Smooth muscle cell (in vitro differentiated cells): Measurements from ENCODE around the gene NCMAP. TPM values are rescaled to one million over a fixed set of nuclear protein-coding genes. Genes with fewer than 3 reads are reported as not detected.
"Not testable (repeated sequence)": the region's sequence is repeated elsewhere in the genome, so short reads cannot be mapped to it uniquely, and the experiment has no call there.

Source experiments
- DNase-seq: peaks from one replicate; lab custom pipeline; 2025; ENCODE audit not compliant: unreplicated experiment; lab: John Stamatoyannopoulos, UW
- H2AFZ ChIP-seq: fragments of 200-600 bp; sonication (generic); 2 replicates; pipeline ENCODE4 v1.6.0; 2016; ENCODE audit warnings: antibody characterized with exemption, low read depth, mild to moderate bottlenecking
- H3F3A ChIP-seq: fragments of 200-600 bp; sonication (generic); 2 replicates; pipeline ENCODE4 v1.6.0; 2017; ENCODE audit warnings: antibody characterized with exemption, low read depth
- H3K27ac ChIP-seq: fragments of 200-600 bp; sonication (generic); 2 replicates; pipeline ENCODE4 v1.5.1; 2016; ENCODE audit warnings: low read depth, mild to moderate bottlenecking
- H3K27me3 ChIP-seq: fragments of 200-600 bp; sonication (generic); 2 replicates; pipeline ENCODE4 v1.6.1; 2016; ENCODE audit warnings: low read depth, mild to moderate bottlenecking
- H3K36me3 ChIP-seq: fragments of 200-600 bp; sonication (generic); 2 replicates; pipeline ENCODE4 v1.5.1; 2016; ENCODE audit warnings: low read depth
- H3K4me1 ChIP-seq: fragments of 200-600 bp; sonication (generic); 2 replicates; pipeline ENCODE4 v1.5.1; 2016; ENCODE audit warnings: low read depth
- H3K4me2 ChIP-seq: fragments of 200-600 bp; sonication (generic); 2 replicates; pipeline ENCODE4 v1.6.0; 2016; ENCODE audit warnings: mild to moderate bottlenecking
- H3K4me3 ChIP-seq: fragments of 200-600 bp; sonication (generic); 2 replicates; pipeline ENCODE4 v1.5.1; 2016; ENCODE audit warnings: mild to moderate bottlenecking
- H3K79me2 ChIP-seq: fragments of 200-600 bp; sonication (generic); 2 replicates; pipeline ENCODE4 v1.6.0; 2016; ENCODE audit warnings: low read depth, mild to moderate bottlenecking
- H3K9ac ChIP-seq: fragments of 200-600 bp; sonication (generic); 2 replicates; pipeline ENCODE4 v1.6.0; 2016; ENCODE audit warnings: low read depth
- H3K9me3 ChIP-seq: fragments of 200-600 bp; sonication (generic); replicated peaks from 2 replicates; pipeline ENCODE4 v1.5.1; 2016; ENCODE audit warnings: low read depth
- H4K20me1 ChIP-seq: fragments of 200-600 bp; sonication (generic); 2 replicates; pipeline ENCODE4 v1.6.0; 2016; ENCODE audit warnings: low read depth
- WGBS: methylation state at CpG from one replicate; pipeline ENCODE4 v1.1.7; 2016; ENCODE audit warnings: low lambda C conversion rate; 5-methylcytosine and 5-hydroxymethylcytosine counted together
- polyA plus RNA-seq: library from polyadenylated mRNA; unstranded; fragments of >200 nt; fragmentation: Nextera tagmentation; extraction: Ambion mirVana; gene quantifications from 2 replicates; pipeline ENCODE4 v1.2.1, GENCODE V29; 2016
- total RNA-seq: library from RNA; depleted of rRNA; stranded (reverse); fragments of >200 nt; gene quantifications from 2 replicates; pipeline ENCODE4 v1.2.3, GENCODE V29; 2014
- TF ChIP-seq, protein P1 (sequence below): fragments of 200-600 bp; sonication (generic); IDR thresholded peaks from 2 replicates; pipeline ENCODE4 v1.5.1; 2017; ENCODE audit warnings: borderline replicate concordance, mild to moderate bottlenecking, antibody characterized with exemption; ENCODE audit not compliant: insufficient read depth, poor library complexity, severe bottlenecking

Gene NCMAP
- total and polyA plus RNA-seq, 2 experiments from 2014 or later: not detected

DNA sequence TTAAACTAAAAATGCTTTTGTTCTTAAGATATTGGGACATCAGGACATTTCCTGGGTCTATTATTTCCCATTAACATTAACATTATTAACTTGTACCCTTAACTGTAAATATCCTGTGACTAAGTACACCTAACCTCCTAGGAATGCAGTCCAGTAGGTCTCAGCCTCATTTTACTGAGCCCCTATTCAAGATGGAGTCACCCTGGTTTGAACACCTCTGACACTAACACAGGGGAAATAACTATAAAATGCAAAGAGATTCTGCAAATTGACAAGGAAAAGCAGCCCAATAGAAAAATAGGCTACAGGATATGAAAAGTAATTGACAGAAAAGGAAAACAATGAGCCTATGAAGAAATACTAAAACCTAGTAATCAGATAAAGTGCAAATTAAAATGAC is 11.6 kb upstream of the NCMAP start:
- no peak overlapping the region for H3K4me2 ChIP-seq
- no peak overlapping the region for H2AFZ ChIP-seq
- H3K9me3 ChIP-seq: no peaks in the 10 kb centered on the region
- no peaks in the 10 kb centered on the region for H4K20me1 ChIP-seq
- TF ChIP-seq, protein P1, sequence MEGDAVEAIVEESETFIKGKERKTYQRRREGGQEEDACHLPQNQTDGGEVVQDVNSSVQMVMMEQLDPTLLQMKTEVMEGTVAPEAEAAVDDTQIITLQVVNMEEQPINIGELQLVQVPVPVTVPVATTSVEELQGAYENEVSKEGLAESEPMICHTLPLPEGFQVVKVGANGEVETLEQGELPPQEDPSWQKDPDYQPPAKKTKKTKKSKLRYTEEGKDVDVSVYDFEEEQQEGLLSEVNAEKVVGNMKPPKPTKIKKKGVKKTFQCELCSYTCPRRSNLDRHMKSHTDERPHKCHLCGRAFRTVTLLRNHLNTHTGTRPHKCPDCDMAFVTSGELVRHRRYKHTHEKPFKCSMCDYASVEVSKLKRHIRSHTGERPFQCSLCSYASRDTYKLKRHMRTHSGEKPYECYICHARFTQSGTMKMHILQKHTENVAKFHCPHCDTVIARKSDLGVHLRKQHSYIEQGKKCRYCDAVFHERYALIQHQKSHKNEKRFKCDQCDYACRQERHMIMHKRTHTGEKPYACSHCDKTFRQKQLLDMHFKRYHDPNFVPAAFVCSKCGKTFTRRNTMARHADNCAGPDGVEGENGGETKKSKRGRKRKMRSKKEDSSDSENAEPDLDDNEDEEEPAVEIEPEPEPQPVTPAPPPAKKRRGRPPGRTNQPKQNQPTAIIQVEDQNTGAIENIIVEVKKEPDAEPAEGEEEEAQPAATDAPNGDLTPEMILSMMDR: no peak
- H3K4me1 ChIP-seq: no peaks in the 10 kb centered on the region
- H3K27me3 ChIP-seq: no peaks in the 10 kb centered on the region
- no peak overlapping the region for H3K4me3 ChIP-seq
- no peaks in the 10 kb centered on the region for H3K36me3 ChIP-seq
- H3K27ac ChIP-seq: no peak overlapping the region
- H3K9ac ChIP-seq: no peak overlapping the region
- H3K79me2 ChIP-seq: no peaks in the 10 kb centered on the region
- no peaks in the 10 kb centered on the region for H3F3A ChIP-seq
- no peak for DNase-seq

DNA sequence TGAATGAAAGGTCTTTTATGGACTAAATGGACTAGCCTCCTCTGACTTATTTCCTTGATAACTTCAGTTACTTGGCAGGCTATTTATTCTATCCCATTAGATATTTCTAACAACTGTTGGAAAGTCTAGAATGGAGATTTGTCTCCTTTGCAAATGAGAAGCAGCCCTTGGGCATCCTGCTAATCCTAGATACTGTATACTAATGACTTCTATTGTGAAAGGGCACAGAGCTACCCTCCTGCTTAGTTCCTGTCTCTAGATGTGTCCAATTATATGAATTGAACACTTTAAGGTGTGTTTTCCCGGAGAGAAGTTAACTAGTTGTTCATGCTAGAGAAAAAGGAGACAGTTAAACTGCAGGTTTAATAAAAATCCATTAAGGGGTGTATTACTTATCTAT is 10.2 kb upstream of the NCMAP start:
- Histone ChIP-seq H3K27ac (no peak overlapping the region), H3K9me3 (no peaks in the 10 kb centered on the region), H3K9ac (no peak overlapping the region), H3F3A (no peaks in the 10 kb centered on the region), H3K4me2 (no peak overlapping the region), H2AFZ (no peak overlapping the region), H3K79me2 (no peaks in the 10 kb centered on the region), H3K36me3 (no peaks in the 10 kb centered on the region), H3K27me3 (no peaks in the 10 kb centered on the region), H3K4me3 (no peak overlapping the region), H4K20me1 (no peaks in the 10 kb centered on the region), H3K4me1 (no peaks in the 10 kb centered on the region)
- DNase-seq: no peak
- TF ChIP-seq, protein P1: no peak
- 80% methylated on average over 1 of the region's 1 CpG for WGBS

DNA sequence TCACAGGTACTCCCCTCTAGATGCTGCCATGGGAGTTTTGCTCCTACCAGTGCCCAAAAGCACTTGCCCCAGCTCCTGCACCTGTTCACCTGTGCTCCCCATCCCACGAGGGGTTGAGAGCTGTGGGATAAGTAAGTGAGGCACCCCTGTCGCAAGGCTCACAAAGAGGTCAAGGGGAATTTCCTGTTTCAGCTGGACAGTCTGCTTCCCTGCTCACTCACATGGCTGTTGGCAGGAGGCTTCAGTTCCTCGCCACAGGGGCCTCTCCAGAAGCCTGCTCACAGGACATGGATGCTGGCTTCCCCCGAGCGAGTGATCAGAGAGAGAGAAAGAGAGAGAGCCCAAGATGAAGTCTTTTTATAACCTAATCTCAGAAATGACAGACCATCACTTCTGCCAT is 8.7 kb upstream of the NCMAP start:
- Histone ChIP-seq H3K36me3 (no peaks in the 10 kb centered on the region), H3K4me1 (no peaks in the 10 kb centered on the region), H3K27ac (no peak overlapping the region), H3F3A (peaks cover 3% of the 10 kb centered on the region), H4K20me1 (no peaks in the 10 kb centered on the region), H3K4me2 (no peak overlapping the region), H3K4me3 (no peak overlapping the region), H3K79me2 (no peaks in the 10 kb centered on the region), H3K27me3 (no peaks in the 10 kb centered on the region), H3K9ac (no peak overlapping the region), H2AFZ (no peak overlapping the region), H3K9me3 (no peaks in the 10 kb centered on the region)
- DNase-seq: no peak
- WGBS: 89% methylated on average over 5 of the region's 5 CpGs
- TF ChIP-seq, protein P1: no peak

DNA sequence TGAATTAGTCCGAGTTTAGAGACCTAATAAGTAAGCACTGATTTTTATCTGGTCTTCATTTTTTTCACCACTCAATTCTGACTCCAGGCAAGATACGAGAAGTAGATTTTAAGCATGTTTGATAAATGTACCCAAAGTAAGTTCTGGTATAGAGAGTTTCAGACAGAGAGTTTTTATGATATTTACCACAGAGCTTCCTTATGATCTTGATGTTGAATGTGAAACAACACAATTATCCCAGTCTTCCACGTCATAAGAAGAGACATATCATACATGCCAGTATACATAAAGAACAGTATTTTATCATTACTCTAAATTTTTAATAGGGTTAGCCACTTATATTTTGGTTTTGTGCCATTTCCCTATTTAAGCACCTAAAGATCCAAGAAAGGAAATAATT is 7.8 kb upstream of the NCMAP start:
- H3K4me1 ChIP-seq: no peaks in the 10 kb centered on the region
- no peak overlapping the region for H3K4me3 ChIP-seq
- H3K36me3 ChIP-seq: no peaks in the 10 kb centered on the region
- no peak for DNase-seq
- H3K27ac ChIP-seq: no peak overlapping the region
- TF ChIP-seq, protein P1: no peak
- no peak overlapping the region for H3K9ac ChIP-seq
- H3K4me2 ChIP-seq: no peak overlapping the region
- H2AFZ ChIP-seq: no peak overlapping the region
- H4K20me1 ChIP-seq: no peaks in the 10 kb centered on the region
- 89% methylated on average over 3 of the region's 3 CpGs for WGBS
- H3K27me3 ChIP-seq: no peaks in the 10 kb centered on the region
- H3K79me2 ChIP-seq: no peaks in the 10 kb centered on the region
- peaks cover 3% of the 10 kb centered on the region for H3F3A ChIP-seq
- no peaks in the 10 kb centered on the region for H3K9me3 ChIP-seq

DNA sequence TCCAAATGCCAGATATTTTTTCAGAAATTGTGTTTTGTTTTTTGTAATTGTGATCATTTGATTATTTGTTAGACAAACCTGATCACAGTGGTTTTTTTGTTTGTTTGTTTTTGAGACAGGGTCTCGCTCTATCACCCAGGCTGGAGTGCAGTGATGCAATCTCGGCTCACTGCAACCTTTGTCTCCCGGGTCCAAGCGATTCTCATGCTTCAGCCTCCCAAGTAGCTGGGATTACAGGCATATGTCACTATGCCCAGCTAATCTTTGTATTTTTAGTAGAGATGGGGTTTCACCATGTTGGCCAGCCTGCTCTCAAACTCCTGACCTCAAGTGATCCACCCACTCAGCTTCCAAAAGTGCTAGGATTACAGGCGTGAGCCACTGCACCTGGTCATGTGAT is 6.7 kb upstream of the NCMAP start:
- not testable (repeated sequence) for H4K20me1 ChIP-seq, H3K36me3 ChIP-seq, H3K4me3 ChIP-seq, H3F3A ChIP-seq, H3K4me1 ChIP-seq, DNase-seq, H3K27ac ChIP-seq, H3K4me2 ChIP-seq, H3K27me3 ChIP-seq, H3K9ac ChIP-seq, H3K9me3 ChIP-seq, H2AFZ ChIP-seq, H3K79me2 ChIP-seq
- WGBS: 59% methylated on average over 5 of the region's 5 CpGs
